Neural crest cell (in vitro differentiated cells): Measurements from ENCODE around the gene CCDC171. TPM values are rescaled to one million over a fixed set of nuclear protein-coding genes. Genes with fewer than 3 reads are reported as not detected.

Experiments used
- DNase-seq: peaks from one replicate; pipeline ENCODE4 v3.0.0; 2021; ENCODE audit warnings: low read depth, mixed read lengths, low spot score
- H3K27ac Mint-ChIP-seq: one replicate; pipeline ENCODE4 v1.8.0; 2021; ENCODE audit warnings: mild to moderate bottlenecking, mixed read lengths; ENCODE audit not compliant: unreplicated experiment
- H3K27me3 Mint-ChIP-seq: 2 replicates; pipeline ENCODE4 v1.8.0; 2021; ENCODE audit warnings: low read depth, mild to moderate bottlenecking, mixed read lengths
- H3K36me3 Mint-ChIP-seq: 2 replicates; pipeline ENCODE4 v1.8.0; 2021; ENCODE audit warnings: low read depth, mild to moderate bottlenecking, mixed read lengths
- H3K4me1 Mint-ChIP-seq: 2 replicates; pipeline ENCODE4 v1.8.0; 2021; ENCODE audit warnings: mixed read lengths
- H3K4me3 Mint-ChIP-seq: one replicate; pipeline ENCODE4 v1.8.0; 2021; ENCODE audit warnings: mild to moderate bottlenecking, mixed read lengths
- H3K9me3 Mint-ChIP-seq: 2 replicates; pipeline ENCODE4 v1.8.0; 2021; ENCODE audit warnings: mixed read lengths
- CTCF ChIP-seq: fragments of 200-600 bp; sonication (generic); conservative IDR thresholded peaks from 2 replicates; pipeline ENCODE4 v1.5.0; 2021; ENCODE audit warnings: antibody characterized with exemption, mild to moderate bottlenecking
- total RNA-seq: library from RNA; stranded (reverse); gene quantifications from 2 replicates; pipeline ENCODE4 v1.2.1, GENCODE V29; 2021

The CCDC171 gene
- total RNA-seq, 1 donor from 2014 or later: 6.1 TPM

- no peak for TF ChIP-seq CTCF
- H3K4me1 Mint-ChIP-seq: peaks cover 38% of the 10 kb centered on the region
- DNase-seq: no peak
- H3K27ac Mint-ChIP-seq: no peak overlapping the region
- H3K9me3 Mint-ChIP-seq: peaks cover under 1% of the 10 kb centered on the region
- peak overlapping the region; percentile 74 for H3K4me3 Mint-ChIP-seq
- H3K36me3 Mint-ChIP-seq: peaks cover 4% of the 10 kb centered on the region
- H3K27me3 Mint-ChIP-seq: no peaks in the 10 kb centered on the region
Measured at GRCh38 chr9:15512204-15512603, 40.6 kb upstream of the CCDC171 start.

GRCh38 chr9:15512889-15513288, 40.0 kb upstream of the CCDC171 start:
- Mint-ChIP-seq H3K4me3 (no peak overlapping the region), H3K4me1 (peaks cover 36% of the 10 kb centered on the region), H3K9me3 (peaks cover 5% of the 10 kb centered on the region), H3K36me3 (peaks cover 4% of the 10 kb centered on the region), H3K27me3 (no peaks in the 10 kb centered on the region), H3K27ac (no peak overlapping the region)
- DNase-seq: no peak
- TF ChIP-seq CTCF: no peak

DNA sequence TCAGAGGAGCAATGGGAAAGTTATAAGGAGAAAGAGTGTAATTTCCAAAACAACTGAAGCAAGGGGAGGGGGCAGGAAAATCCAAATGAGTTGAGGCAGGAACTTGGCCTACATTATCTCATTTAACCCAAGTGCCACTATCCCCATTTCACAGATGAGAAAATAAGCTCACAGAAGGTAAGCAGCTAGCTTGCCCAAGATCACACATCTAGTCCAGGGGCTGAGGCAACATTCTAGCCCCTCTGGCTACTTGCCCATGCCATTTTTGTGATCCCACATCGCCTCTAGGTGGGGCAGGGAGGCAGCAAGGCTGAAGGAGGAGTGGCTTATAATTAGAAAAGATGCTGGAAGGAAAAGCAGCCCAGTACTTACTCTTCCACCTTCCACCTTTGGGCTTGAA, 39.5 kb upstream of the CCDC171 start:
- no peak for DNase-seq
- peaks cover 32% of the 10 kb centered on the region for H3K4me1 Mint-ChIP-seq
- H3K4me3 Mint-ChIP-seq: peak overlapping the region; percentile 19
- no peaks in the 10 kb centered on the region for H3K27me3 Mint-ChIP-seq
- H3K9me3 Mint-ChIP-seq: peaks cover 5% of the 10 kb centered on the region
- TF ChIP-seq CTCF: no peak
- H3K36me3 Mint-ChIP-seq: peaks cover 2% of the 10 kb centered on the region
- H3K27ac Mint-ChIP-seq: no peak overlapping the region

DNA sequence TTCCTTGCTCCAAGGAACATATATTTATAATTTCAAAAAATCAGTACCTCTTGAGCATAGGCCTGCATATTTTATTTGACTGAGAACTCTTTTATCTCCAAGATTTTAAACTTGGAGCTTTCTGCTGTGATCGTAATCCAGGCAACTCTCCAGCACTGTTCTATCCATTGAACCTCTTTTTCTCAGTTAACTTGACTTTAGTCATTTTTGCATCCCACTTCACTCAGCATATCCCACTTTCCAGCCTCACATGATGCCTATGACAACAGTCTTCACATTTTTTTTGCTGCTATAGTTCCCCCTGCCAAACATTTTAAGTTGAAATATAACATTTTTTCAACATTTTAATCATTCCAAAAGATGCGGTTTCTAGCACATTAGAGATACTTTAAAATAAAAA, 33.0 kb upstream of the CCDC171 start:
- no peak for DNase-seq
- H3K4me1 Mint-ChIP-seq: no peaks in the 10 kb centered on the region
- H3K27ac Mint-ChIP-seq: no peak overlapping the region
- H3K4me3 Mint-ChIP-seq: no peak overlapping the region
- no peaks in the 10 kb centered on the region for H3K27me3 Mint-ChIP-seq
- H3K9me3 Mint-ChIP-seq: peaks cover 5% of the 10 kb centered on the region
- H3K36me3 Mint-ChIP-seq: no peaks in the 10 kb centered on the region
- TF ChIP-seq CTCF: no peak

DNA sequence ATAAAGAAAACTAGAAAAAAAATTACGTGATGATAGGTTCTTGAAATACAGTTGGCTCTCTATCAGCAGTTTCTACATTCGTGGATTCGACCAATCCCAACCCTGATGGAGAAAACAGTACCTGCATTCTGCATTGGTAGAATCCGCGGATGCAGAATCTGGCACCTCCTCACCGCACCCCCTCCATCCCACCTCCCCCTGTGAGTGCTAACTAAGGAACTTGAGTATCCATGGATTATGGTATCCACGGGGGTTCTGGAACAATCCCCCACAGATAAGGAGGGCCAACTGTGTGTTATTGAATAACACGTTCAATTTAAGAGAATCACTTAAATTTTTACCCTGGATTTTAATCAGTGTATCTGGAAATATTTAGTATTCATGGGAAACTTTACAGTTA, 31.6 kb upstream of the CCDC171 start:
- H3K27me3 Mint-ChIP-seq: no peaks in the 10 kb centered on the region
- no peak for DNase-seq
- H3K4me1 Mint-ChIP-seq: no peaks in the 10 kb centered on the region
- no peaks in the 10 kb centered on the region for H3K36me3 Mint-ChIP-seq
- peaks cover 5% of the 10 kb centered on the region for H3K9me3 Mint-ChIP-seq
- no peak for TF ChIP-seq CTCF
- no peak overlapping the region for H3K4me3 Mint-ChIP-seq
- H3K27ac Mint-ChIP-seq: no peak overlapping the region
